Stomach smooth muscle (tissue), 2 donors: ENCODE data around the gene DNAJB12.

ENCODE experiments used
- H3K27ac ChIP-seq: one replicate; pipeline ENCODE4 v1.7.0; 2013; ENCODE audit warnings: mild to moderate bottlenecking, low read length, inconsistent platforms
- H3K27me3 ChIP-seq, 2 donors: one replicate each; pipeline ENCODE4 v1.7.0; 2013; ENCODE audit warnings: low read length in 2 of 2; ENCODE audit not compliant: insufficient read depth in 2 of 2, control insufficient read depth in 1 of 2
- H3K36me3 ChIP-seq, 2 donors: one replicate each; pipeline ENCODE4 v1.7.0; 2013; ENCODE audit warnings: low read length in 2 of 2; ENCODE audit not compliant: control insufficient read depth in 2 of 2, insufficient read depth in 2 of 2
- H3K4me1 ChIP-seq: one replicate; pipeline ENCODE4 v1.7.0; 2013; ENCODE audit warnings: low read length; ENCODE audit not compliant: control insufficient read depth, insufficient read depth
- H3K4me3 ChIP-seq, 2 donors: one replicate each; pipeline ENCODE4 v1.7.0; 2013; ENCODE audit warnings: low read length in 2 of 2
- H3K9ac ChIP-seq, 2 donors: one replicate each; pipeline ENCODE4 v1.7.0; 2013; ENCODE audit warnings: low read length in 2 of 2, mild to moderate bottlenecking in 1 of 2
- H3K9me3 ChIP-seq, 2 donors: one replicate each; pipeline ENCODE4 v1.7.0; 2013; ENCODE audit warnings: low read length in 2 of 2; ENCODE audit not compliant: control insufficient read depth in 2 of 2
- donor health status: healthy.
- donor health status: Pancreatic carcinoma.

The DNAJB12 gene

GRCh38 chr10:72283131-72283530 is 71.6 kb downstream of the DNAJB12 start:
- Histone ChIP-seq H3K9me3 (no peaks in the 10 kb centered on the region), H3K9ac (no peak overlapping the region), H3K27me3 (no peaks in the 10 kb centered on the region), H3K27ac (no peak overlapping the region), H3K36me3 (no peaks in the 10 kb centered on the region), H3K4me3 (no peak overlapping the region), H3K4me1 (peaks cover 5% of the 10 kb centered on the region)
